ENCODE data around the gene SDK1. TPM values are rescaled to one million over a fixed set of nuclear protein-coding genes. Genes with fewer than 3 reads are reported as not detected.

SDK1 gene
- total RNA-seq, 1 donor, result 0.36 TPM

DNA sequence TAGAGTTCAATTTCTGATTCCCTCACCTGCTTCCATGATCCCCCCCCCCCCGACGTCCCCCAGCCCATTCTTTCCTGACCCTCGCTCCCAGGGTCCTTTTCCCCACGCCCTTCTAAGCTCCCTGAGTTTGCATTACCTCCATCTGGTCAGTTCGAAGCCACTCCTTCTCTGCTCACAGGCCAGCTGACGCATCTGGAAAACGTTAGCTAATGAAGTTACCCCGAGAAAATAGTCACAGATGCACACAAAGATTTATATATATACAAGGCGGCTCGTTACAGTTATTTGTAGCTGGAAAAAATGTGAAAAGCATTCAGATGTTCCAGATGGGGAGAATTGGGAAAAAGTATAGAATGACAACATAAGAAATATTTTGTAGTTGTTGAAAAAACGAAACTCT lies 751.1 kb downstream of the SDK1 start:
- no peak overlapping the region for H3K27ac ChIP-seq (ENCODE audit: low read depth, low read length)
- H3K4me1 ChIP-seq (ENCODE audit: insufficient read depth, low read length), result no peaks in the 10 kb centered on the region
- no peaks in the 10 kb centered on the region for H3K27me3 ChIP-seq (ENCODE audit: insufficient read depth, low read length)
- H3K9me3 ChIP-seq (ENCODE audit: low read depth, low read length), result no peaks in the 10 kb centered on the region
- H4K20me1 ChIP-seq (ENCODE audit: insufficient read depth, low read length), result no peaks in the 10 kb centered on the region
- H3K36me3 ChIP-seq (ENCODE audit: insufficient read depth, low read length), result no peaks in the 10 kb centered on the region
- no peak for TF ChIP-seq CTCF (IDR thresholded peaks at IDR 0.05; ENCODE audit: extremely low read depth, low read depth, low read length)
- no peak overlapping the region for H2AFZ ChIP-seq (ENCODE audit: low read length)
- H3K4me3 ChIP-seq (ENCODE audit: insufficient read depth, low read length), result no peak overlapping the region
- H3K4me2 ChIP-seq (ENCODE audit: insufficient read depth, low read length), result no peak overlapping the region
- no peak for DNase-seq (ENCODE audit: insufficient read length, low spot score, missing footprints)
- no peaks in the 10 kb centered on the region for H3K79me2 ChIP-seq (ENCODE audit: insufficient read depth, low read length)

GRCh38 chr7:4054158-4054557 lies 753.1 kb downstream of the SDK1 start:
- H3K9me3 ChIP-seq (ENCODE audit: low read depth, low read length), result no peaks in the 10 kb centered on the region

DNA sequence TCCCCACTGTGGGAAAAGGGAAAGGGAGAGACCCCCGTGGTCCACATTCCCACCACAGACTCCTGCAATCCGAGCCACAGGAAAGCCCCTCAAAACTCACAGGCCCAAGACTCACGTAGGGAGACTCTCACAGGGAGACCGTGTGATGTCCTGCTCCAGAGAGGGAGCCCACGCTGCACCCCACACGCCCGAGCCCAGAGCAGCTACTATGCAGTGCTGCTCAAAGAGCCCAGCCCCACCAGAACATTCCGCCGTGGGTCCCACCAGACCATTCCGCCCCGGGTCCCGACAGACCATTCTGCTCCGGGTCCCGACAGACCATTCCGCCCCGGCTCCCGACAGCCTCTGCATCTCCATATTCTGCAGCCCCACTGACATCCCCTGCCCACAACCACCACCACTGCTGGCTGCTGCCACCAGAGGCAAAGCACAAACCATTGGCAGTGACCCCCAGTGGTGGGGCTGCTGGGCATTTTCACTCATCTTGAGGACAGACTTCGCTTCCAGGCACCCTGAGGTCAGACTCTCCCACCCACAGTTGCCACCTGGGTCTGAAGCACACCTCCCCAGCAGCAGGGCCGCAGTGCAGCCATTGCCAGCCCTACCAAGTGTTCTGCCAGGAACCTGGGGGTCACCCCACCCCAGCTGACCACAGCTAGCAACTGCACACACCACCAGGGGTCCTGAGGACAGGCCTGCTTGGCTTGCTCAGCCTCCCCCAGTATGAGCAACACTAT lies 755.7 kb downstream of the SDK1 start:
- no peak for DNase-seq (ENCODE audit: insufficient read length, low spot score, missing footprints)
- H3K27ac ChIP-seq (ENCODE audit: low read depth, low read length), result no peak overlapping the region
- no peaks in the 10 kb centered on the region for H3K79me2 ChIP-seq (ENCODE audit: insufficient read depth, low read length)
- no peak overlapping the region for H3K4me2 ChIP-seq (ENCODE audit: insufficient read depth, low read length)
- H3K4me1 ChIP-seq (ENCODE audit: insufficient read depth, low read length), result no peaks in the 10 kb centered on the region
- H3K9me3 ChIP-seq (ENCODE audit: low read depth, low read length), result no peaks in the 10 kb centered on the region
- H2AFZ ChIP-seq (ENCODE audit: low read length), result no peak overlapping the region
- no peaks in the 10 kb centered on the region for H3K27me3 ChIP-seq (ENCODE audit: insufficient read depth, low read length)
- no peak overlapping the region for H3K4me3 ChIP-seq (ENCODE audit: insufficient read depth, low read length)
- no peaks in the 10 kb centered on the region for H3K36me3 ChIP-seq (ENCODE audit: insufficient read depth, low read length)
- no peaks in the 10 kb centered on the region for H4K20me1 ChIP-seq (ENCODE audit: insufficient read depth, low read length)
- TF ChIP-seq CTCF (IDR thresholded peaks at IDR 0.05; ENCODE audit: extremely low read depth, low read depth, low read length), result no peak

More at GRCh38 chr7:4054158-4054557, 753.1 kb downstream of the SDK1 start:
- Histone ChIP-seq H3K27me3 (ENCODE audit: insufficient read depth, low read length) (no peaks in the 10 kb centered on the region), H4K20me1 (ENCODE audit: insufficient read depth, low read length) (no peaks in the 10 kb centered on the region), H3K79me2 (ENCODE audit: insufficient read depth, low read length) (no peaks in the 10 kb centered on the region), H3K27ac (ENCODE audit: low read depth, low read length) (no peak overlapping the region), H3K4me2 (ENCODE audit: insufficient read depth, low read length) (no peak overlapping the region), H3K4me1 (ENCODE audit: insufficient read depth, low read length) (no peaks in the 10 kb centered on the region), H3K4me3 (ENCODE audit: insufficient read depth, low read length) (no peak overlapping the region), H2AFZ (ENCODE audit: low read length) (no peak overlapping the region), H3K36me3 (ENCODE audit: insufficient read depth, low read length) (no peaks in the 10 kb centered on the region)
- DNase-seq (ENCODE audit: insufficient read length, low spot score, missing footprints), result no peak
- TF ChIP-seq CTCF (IDR thresholded peaks at IDR 0.05; ENCODE audit: extremely low read depth, low read depth, low read length), result no peak

- no peaks in the 10 kb centered on the region for H3K79me2 ChIP-seq (ENCODE audit: insufficient read depth, low read length)
- H2AFZ ChIP-seq (ENCODE audit: low read length), result no peak overlapping the region
- no peak for DNase-seq (ENCODE audit: insufficient read length, low spot score, missing footprints)
These were observed 756.2 kb downstream of the SDK1 start for GRCh38 chr7:4057289-4057616.

More at GRCh38 chr7:4057289-4057616, 756.2 kb downstream of the SDK1 start:
- Histone ChIP-seq H3K4me3 (ENCODE audit: insufficient read depth, low read length) (no peak overlapping the region), H3K27ac (ENCODE audit: low read depth, low read length) (no peak overlapping the region), H3K4me1 (ENCODE audit: insufficient read depth, low read length) (no peaks in the 10 kb centered on the region), H3K27me3 (ENCODE audit: insufficient read depth, low read length) (no peaks in the 10 kb centered on the region), H4K20me1 (ENCODE audit: insufficient read depth, low read length) (no peaks in the 10 kb centered on the region), H3K9me3 (ENCODE audit: low read depth, low read length) (no peaks in the 10 kb centered on the region), H3K36me3 (ENCODE audit: insufficient read depth, low read length) (no peaks in the 10 kb centered on the region), H3K4me2 (ENCODE audit: insufficient read depth, low read length) (no peak overlapping the region)
- TF ChIP-seq CTCF (IDR thresholded peaks at IDR 0.05; ENCODE audit: extremely low read depth, low read depth, low read length), result no peak

Measured in osteoblast (primary cell).